Spleen (tissue), 7 donors: ENCODE measurements around the gene AGFG2.

ENCODE experiments used
- CTCF ChIP-seq, 11 experiments: fragments of 200-600 bp in 7 of 11; fragments of 450-650 bp in 4 of 11; sonication (generic) in 4 of 11; IDR thresholded peaks in 8 of 11; conservative IDR thresholded peaks in 3 of 11; 1 replicate in 7 of 11; 2 replicates in 4 of 11; pipeline versions ENCODE4 v1.4.0 to v1.8.0; 2016 to 2021; ENCODE audit warnings: antibody characterized with exemption in 11 of 11, inconsistent platforms in 4 of 11, mild to moderate bottlenecking in 1 of 11
- POLR2AphosphoS5 ChIP-seq, 3 donors: sonication (generic); formaldehyde crosslinking; IDR thresholded peaks; one replicate each; pipeline ENCODE4 v1.5.1; 2017; ENCODE audit warnings: antibody characterized with exemption in 3 of 3
- donor health status: DM: no; HTN: no; CAD: no; lungs with moderate emphysema.
- donor health status: DM: no; HTN: no; CAD: no.
- donor health status: DM: no; HTN: no; CAD: no.

- TF ChIP-seq POLR2AphosphoS5 (IDR thresholded peaks at IDR 0.05) (peak in 1 of 3 donors; percentile 6), CTCF (IDR thresholded peaks at IDR 0.05 in 8 of 11, conservative IDR thresholded peaks at IDR 0.05 in 3 of 11) (no peak)
These were observed 22.6 kb downstream of the AGFG2 start for GRCh38 chr7:100561491-100562194.
